T-helper 1 cell treated with Interleukin-12 subunit alpha and Interleukin-12 subunit beta and Interleukin-4 antibody, amounts not matched to agents 30 μg/mL and 1 μg/mL, for 36 hours (primary cell): ENCODE results near the gene PLEKHH1.

ENCODE experiments used
- H3K27ac Mint-ChIP-seq: one replicate; pipeline ENCODE4 v1.8.0; 2021; ENCODE audit warnings: mild to moderate bottlenecking, mixed read lengths
- H3K27me3 Mint-ChIP-seq: one replicate; pipeline ENCODE4 v1.8.0; 2021; ENCODE audit warnings: low read depth, mixed read lengths
- H3K36me3 Mint-ChIP-seq: one replicate; pipeline ENCODE4 v1.8.0; 2021; ENCODE audit warnings: low read depth, mixed read lengths
- H3K4me1 Mint-ChIP-seq: one replicate; pipeline ENCODE4 v1.8.0; 2021; ENCODE audit warnings: low read depth, mixed read lengths
- H3K4me3 Mint-ChIP-seq: one replicate; pipeline ENCODE4 v1.8.0; 2021; ENCODE audit warnings: mild to moderate bottlenecking, moderate library complexity, mixed read lengths
- H3K9me3 Mint-ChIP-seq: one replicate; pipeline ENCODE4 v1.8.0; 2021; ENCODE audit warnings: mixed read lengths

The PLEKHH1 gene

DNA sequence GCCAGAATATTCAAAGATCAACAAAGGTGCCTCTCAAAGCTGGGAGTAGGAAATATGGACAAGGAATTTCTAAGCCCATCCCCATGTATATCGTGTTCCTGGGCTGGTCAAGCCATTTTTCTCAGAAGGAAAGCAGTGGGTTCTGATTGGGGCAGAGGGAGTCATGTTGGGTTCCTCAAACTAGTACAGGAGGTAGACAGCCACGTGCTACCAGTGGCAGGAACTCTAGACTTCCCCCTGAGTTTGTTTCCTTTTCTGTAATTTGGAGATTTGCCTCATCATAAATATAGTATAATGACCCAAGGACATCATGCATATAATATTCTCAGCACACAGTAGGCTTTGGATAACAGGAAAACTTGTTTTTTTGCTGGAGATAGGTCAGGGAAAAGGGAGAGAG lies 16.4 kb upstream of the PLEKHH1 start:
- Mint-ChIP-seq H3K27me3 (peaks cover 71% of the 10 kb centered on the region), H3K9me3 (no peaks in the 10 kb centered on the region), H3K27ac (no peak overlapping the region), H3K4me1 (peaks cover 16% of the 10 kb centered on the region), H3K4me3 (peak overlapping the region; percentile 47), H3K36me3 (no peaks in the 10 kb centered on the region)

DNA sequence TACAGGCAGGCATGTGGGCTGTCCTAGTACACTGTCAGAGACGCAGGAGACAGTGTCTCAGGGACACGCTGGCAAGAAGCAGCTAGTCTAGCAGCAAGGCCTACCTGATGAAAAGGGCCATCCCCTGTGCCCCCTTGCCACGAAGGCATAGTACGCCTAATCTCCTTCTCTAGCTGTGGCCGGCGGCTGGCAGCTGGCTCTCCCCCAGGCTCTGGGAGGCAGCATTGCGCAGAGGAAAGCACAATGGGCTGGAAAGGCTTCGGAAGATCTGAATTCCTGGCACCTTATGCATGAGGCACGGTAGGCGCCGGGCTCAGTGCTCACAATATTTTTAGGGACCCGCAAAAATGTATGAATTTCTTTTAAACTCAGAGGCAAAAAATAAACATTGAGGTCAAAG lies 16.0 kb upstream of the PLEKHH1 start:
- no peak overlapping the region for H3K4me3 Mint-ChIP-seq
- H3K36me3 Mint-ChIP-seq: no peaks in the 10 kb centered on the region
- no peak overlapping the region for H3K27ac Mint-ChIP-seq
- peaks cover 16% of the 10 kb centered on the region for H3K4me1 Mint-ChIP-seq
- no peaks in the 10 kb centered on the region for H3K9me3 Mint-ChIP-seq
- H3K27me3 Mint-ChIP-seq: peaks cover 71% of the 10 kb centered on the region

DNA sequence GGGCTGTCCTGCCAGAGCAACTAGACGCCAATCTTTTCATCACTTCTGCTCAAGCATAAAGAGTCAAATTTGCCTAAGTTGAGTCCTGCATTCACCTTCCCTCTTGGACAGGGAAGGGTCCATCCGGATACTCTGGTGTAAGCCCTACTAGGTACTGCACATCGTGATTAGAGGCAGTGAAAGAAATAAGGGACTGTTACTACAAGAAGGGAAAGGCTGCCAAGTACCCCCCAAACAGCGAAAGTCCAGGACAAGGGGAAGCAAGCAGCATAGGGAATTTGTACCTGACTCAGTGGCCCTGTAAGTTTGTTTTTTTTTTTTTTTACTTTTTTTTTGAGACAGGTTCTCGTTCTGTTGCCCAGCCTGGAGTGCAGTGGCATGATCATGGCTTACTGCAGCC lies 13.7 kb upstream of the PLEKHH1 start:
- H3K4me3 Mint-ChIP-seq: no peak overlapping the region
- H3K36me3 Mint-ChIP-seq: no peaks in the 10 kb centered on the region
- peaks cover 76% of the 10 kb centered on the region for H3K27me3 Mint-ChIP-seq
- H3K4me1 Mint-ChIP-seq: peaks cover 11% of the 10 kb centered on the region
- no peaks in the 10 kb centered on the region for H3K9me3 Mint-ChIP-seq
- no peak overlapping the region for H3K27ac Mint-ChIP-seq

DNA sequence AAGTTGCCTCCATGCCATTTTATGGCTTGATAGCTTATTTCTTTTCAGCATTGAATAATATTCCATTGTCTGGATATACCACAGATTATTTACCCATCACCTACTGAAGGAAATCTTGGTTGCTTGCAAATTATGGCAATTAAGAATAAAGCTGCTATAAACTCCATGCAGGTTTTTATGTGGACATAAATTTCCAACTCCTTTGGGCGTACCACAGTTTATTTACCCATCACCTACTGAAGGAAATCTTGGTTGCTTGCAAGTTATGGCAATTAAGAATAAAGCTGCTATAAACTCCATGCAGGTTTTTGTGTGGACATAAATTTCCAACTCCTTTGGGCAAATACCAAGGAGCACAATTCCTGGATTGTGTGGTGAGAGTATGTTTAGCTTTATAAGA lies 12.6 kb upstream of the PLEKHH1 start:
- H3K36me3 Mint-ChIP-seq: no peaks in the 10 kb centered on the region
- no peak overlapping the region for H3K27ac Mint-ChIP-seq

DNA sequence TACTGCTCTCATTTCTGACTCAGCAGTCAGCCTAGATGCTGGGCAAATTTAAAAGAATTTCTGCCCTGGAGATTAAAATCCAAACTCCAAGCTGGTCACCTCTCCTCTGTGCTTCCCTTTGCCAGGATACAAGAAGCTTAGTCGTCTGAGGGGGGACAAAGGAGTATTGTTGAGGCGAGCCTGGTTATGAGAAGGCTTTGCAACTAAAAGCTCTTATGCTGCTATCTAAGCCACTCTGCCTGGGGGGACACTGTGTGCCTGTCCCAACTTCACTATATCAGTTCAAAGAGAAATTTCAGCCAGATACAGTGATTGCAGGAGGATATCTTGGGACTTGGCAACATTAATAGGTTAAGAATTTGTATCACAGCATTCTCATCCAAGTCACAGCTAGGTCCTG lies 10.8 kb upstream of the PLEKHH1 start:
- no peaks in the 10 kb centered on the region for H3K9me3 Mint-ChIP-seq
- peaks cover 2% of the 10 kb centered on the region for H3K4me1 Mint-ChIP-seq
- no peak overlapping the region for H3K27ac Mint-ChIP-seq
- H3K36me3 Mint-ChIP-seq: no peaks in the 10 kb centered on the region
- H3K4me3 Mint-ChIP-seq: no peak overlapping the region
- H3K27me3 Mint-ChIP-seq: peaks cover 80% of the 10 kb centered on the region

More for the DNA sequence above, 12.6 kb upstream of the PLEKHH1 start:
- Mint-ChIP-seq H3K9me3 (no peaks in the 10 kb centered on the region), H3K27me3 (peaks cover 83% of the 10 kb centered on the region), H3K4me3 (no peak overlapping the region), H3K4me1 (peaks cover 9% of the 10 kb centered on the region)

DNA sequence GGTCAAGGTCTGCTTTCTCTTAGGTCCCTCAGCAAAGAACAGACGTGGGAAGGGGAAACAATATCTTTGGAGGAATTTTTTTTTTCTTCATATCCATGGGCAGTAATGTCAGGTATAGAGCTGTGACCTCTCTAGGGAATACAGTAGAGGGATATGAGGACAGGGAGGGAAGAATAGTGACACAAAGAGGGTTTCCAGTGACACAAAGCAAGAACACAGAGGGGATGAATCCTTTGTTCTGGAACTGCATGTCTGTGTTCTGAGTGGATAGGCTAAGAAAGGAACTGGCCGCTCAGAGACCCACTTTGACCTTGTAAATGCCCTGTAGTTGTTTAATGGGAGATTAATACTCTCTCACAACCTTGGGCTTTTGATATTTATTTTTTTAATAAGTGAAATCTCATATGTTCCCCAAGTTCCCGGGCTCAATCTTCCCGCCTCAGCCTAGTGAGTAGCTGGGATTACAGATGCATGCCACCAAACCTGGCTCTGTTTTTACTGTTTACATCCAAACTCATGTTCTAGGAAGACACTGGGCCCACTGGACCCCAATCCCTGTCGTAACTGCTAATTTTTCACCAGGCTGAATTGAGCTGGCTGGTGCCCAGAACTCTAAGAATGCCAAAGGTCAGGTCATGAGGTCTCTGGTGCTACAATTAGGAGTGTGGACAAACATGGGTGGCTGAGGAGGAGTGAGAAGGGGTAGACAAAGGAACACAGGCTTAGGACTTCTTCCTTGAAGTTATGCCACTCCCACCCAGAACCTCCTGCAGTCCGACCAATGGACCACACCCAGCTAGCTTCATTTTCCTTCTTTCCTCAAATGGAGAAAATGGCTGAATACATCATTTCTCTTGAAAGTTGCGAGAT lies 9.1 kb upstream of the PLEKHH1 start:
- Mint-ChIP-seq H3K27me3 (peaks cover 77% of the 10 kb centered on the region), H3K4me3 (no peak overlapping the region), H3K27ac (no peak overlapping the region), H3K4me1 (peaks cover 2% of the 10 kb centered on the region), H3K9me3 (no peaks in the 10 kb centered on the region), H3K36me3 (no peaks in the 10 kb centered on the region)

DNA sequence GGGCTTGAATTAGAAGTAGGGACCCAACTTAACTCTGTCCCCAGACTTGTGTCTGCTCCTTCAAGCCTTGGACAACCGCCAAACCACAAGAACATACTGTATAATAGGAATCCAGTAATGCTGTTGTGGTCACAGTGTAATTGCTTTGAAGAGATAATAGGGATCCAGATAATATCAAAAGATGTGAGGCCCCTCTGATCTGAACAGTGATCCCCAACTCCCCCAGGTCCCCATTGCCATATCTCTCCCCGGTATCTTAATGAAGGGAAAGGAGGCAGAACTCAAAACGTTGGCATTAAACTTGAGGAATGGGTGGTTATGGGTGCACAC lies 8.5 kb upstream of the PLEKHH1 start:
- Mint-ChIP-seq H3K27ac (no peak overlapping the region), H3K4me3 (no peak overlapping the region), H3K4me1 (peaks cover 2% of the 10 kb centered on the region), H3K36me3 (no peaks in the 10 kb centered on the region), H3K9me3 (no peaks in the 10 kb centered on the region), H3K27me3 (peaks cover 78% of the 10 kb centered on the region)

DNA sequence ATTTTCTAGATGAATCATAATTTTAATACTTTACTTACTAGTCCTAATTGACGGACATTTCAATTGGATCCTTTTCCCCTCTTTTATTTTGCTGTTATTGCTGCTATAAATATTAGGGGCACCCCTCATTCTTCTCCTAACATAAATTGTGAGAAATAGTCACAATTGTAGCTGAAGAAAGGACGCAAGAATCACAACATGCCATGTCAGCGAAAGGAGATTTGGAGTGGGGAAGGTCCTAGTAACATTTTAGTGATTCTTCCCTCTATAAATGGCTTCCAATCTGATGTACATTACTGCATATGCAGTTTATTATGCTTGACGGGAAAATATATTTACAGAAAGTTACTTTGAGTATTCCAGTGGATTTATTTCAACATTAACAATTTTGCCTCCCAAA lies 7.7 kb upstream of the PLEKHH1 start:
- peaks cover 2% of the 10 kb centered on the region for H3K4me1 Mint-ChIP-seq
- no peaks in the 10 kb centered on the region for H3K36me3 Mint-ChIP-seq
- no peak overlapping the region for H3K27ac Mint-ChIP-seq
- H3K27me3 Mint-ChIP-seq: peaks cover 76% of the 10 kb centered on the region
- no peaks in the 10 kb centered on the region for H3K9me3 Mint-ChIP-seq
- H3K4me3 Mint-ChIP-seq: no peak overlapping the region

DNA sequence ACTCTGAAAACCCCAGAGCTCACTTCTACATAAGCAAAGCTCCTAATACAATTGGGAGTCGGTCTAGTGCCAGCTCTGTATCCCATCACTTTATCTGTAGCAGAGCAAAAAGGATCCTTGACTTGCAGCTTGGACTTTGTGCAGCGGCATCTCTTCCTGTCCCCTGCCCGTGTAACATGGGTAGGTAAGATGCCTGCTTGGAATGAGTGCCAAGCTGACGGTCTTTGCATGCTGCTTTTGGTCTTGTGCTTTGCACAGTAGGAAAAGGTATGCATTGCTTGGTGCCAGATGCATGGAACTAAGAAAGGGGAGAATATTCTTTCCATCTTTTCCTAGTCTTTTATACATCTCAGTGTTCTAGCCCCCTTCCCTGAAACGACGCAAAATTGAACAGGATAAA lies 6.9 kb upstream of the PLEKHH1 start:
- peaks cover 75% of the 10 kb centered on the region for H3K27me3 Mint-ChIP-seq
- H3K4me1 Mint-ChIP-seq: peaks cover 2% of the 10 kb centered on the region
- no peak overlapping the region for H3K4me3 Mint-ChIP-seq
- H3K27ac Mint-ChIP-seq: no peak overlapping the region
- no peaks in the 10 kb centered on the region for H3K9me3 Mint-ChIP-seq
- no peaks in the 10 kb centered on the region for H3K36me3 Mint-ChIP-seq

DNA sequence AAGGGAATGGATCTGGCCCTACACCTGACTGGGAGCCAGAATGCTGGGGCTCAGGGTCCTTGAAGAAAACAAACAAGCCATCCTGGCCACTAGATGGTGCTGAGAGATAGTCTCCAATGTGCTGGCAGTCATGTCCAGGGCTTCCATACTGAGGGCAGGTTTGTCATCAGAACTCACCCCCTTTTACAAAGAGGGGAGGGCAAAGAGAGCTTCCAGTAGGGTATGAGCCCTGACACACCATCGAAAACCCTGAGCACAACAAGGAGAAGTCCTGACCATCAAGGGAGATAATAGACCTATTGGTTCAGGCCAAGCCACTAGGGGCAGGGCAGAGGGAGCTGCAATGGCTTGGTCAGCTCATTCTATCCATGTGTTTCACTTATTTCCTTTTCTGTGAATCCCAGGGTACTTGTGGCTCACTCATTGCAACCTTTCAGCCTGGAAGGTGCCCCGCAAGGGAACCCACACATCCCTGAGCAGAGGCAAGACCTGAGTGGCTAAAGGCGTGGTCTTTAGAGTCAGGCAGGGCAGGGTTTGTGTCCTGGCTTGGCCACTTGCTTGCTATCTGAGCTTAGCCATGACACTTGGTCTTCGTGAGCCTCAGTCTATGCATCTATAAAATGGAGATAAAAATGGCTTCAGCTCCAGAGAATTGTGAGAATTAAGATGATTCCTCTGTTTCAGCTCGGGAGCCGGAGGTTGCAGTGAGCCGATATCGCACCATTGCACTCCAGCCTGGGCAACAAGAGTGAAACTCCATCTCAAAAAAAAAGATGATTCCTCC lies 6.2 kb upstream of the PLEKHH1 start:
- no peak overlapping the region for H3K27ac Mint-ChIP-seq

DNA sequence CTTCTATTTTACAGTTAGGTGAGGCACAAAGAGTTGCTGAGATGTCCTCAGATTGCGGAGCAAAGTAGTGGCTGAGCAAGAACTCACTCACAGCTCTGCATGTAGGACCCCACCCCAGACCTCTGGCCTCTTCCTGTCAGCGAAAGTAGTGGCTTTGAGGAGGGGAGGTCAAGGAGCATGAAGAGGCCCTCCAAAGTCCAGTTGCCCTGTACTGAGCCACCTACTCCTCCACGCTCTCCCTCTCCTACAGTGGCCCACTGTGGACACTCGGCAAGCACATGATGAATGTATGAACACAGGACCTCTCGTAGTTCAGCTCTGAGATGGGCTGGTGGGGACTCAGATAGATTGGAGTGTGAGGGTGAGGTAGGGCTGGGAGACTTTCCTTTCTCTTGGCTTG lies 5.3 kb upstream of the PLEKHH1 start:
- H3K36me3 Mint-ChIP-seq: no peaks in the 10 kb centered on the region
- H3K27ac Mint-ChIP-seq: no peak overlapping the region
- peaks cover 2% of the 10 kb centered on the region for H3K4me1 Mint-ChIP-seq
- no peak overlapping the region for H3K4me3 Mint-ChIP-seq
- H3K9me3 Mint-ChIP-seq: no peaks in the 10 kb centered on the region
- peaks cover 74% of the 10 kb centered on the region for H3K27me3 Mint-ChIP-seq

More for the DNA sequence above, 6.2 kb upstream of the PLEKHH1 start:
- peaks cover 75% of the 10 kb centered on the region for H3K27me3 Mint-ChIP-seq
- H3K4me3 Mint-ChIP-seq: no peak overlapping the region
- H3K9me3 Mint-ChIP-seq: no peaks in the 10 kb centered on the region
- H3K4me1 Mint-ChIP-seq: peaks cover 2% of the 10 kb centered on the region
- H3K36me3 Mint-ChIP-seq: no peaks in the 10 kb centered on the region

DNA sequence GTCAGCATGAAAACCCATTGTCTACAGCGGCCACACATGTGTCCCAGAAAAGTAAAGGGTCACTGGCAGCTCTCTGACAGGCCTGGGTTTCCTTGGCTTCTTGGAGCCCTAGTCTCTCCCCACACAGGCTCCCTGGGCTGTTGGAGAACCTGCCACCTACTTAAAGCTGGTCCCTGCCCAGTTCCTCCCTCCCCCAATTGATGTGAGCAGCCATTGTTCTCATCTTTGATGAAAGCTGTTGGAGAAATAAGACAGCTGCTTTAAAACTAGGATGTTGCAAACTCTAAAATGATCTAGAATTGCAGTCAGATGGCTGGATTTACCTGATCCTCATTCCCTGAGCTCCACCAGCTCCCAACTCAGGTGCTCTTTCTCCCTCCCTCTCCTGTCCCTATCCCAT lies 4.8 kb upstream of the PLEKHH1 start:
- H3K4me3 Mint-ChIP-seq: no peak overlapping the region
- peaks cover 2% of the 10 kb centered on the region for H3K4me1 Mint-ChIP-seq
- H3K9me3 Mint-ChIP-seq: no peaks in the 10 kb centered on the region
- H3K27ac Mint-ChIP-seq: no peak overlapping the region
- H3K36me3 Mint-ChIP-seq: no peaks in the 10 kb centered on the region
- peaks cover 71% of the 10 kb centered on the region for H3K27me3 Mint-ChIP-seq

DNA sequence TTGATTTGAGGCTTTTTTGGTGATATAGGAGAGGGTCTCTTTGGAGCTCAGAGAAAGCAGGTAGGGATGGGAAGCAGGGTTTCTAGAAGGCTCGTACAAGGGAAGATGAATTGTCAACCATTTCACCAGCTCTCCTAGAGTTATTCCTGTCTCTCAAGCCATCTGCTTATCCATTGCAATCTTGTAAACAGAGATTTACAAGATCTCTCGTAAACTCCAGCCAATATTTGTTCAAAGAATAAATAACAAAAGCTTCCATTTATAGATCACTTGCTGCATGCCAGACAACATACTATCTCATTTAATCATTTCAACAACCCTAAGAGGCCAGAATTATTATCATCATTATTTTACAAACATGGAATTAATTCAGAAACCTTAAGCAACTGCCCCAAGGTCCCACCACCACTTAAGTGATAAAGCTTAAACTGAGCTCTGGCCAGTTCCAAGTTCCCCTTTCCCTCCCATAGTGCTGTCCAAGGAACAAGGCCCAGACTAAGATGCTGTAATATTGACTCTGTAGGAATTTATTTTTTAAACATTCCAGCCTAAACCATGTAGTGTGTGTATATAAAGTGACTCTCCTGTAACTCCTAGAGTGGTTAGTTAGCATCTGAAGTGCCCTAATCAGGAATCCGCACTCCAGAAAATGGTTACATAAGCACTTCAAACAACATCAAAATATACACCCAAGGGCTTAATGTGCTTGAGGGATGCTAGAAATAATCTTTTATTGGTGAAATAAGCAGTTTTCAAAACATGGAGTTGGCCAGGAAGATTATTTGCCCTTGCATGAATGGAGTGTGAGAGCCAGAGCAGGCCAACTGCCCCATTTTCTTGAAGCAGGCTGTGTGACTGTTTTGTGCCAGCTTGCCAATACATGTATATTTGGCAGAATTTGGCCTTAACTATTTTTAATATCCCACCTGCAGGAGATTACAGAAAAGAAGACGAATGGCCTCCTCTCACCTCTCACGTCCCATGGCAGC lies 2.8 kb upstream of the PLEKHH1 start:
- Mint-ChIP-seq H3K27ac (no peak overlapping the region), H3K9me3 (no peaks in the 10 kb centered on the region), H3K4me1 (peaks cover 5% of the 10 kb centered on the region), H3K27me3 (peaks cover 71% of the 10 kb centered on the region), H3K36me3 (no peaks in the 10 kb centered on the region), H3K4me3 (no peak overlapping the region)

DNA sequence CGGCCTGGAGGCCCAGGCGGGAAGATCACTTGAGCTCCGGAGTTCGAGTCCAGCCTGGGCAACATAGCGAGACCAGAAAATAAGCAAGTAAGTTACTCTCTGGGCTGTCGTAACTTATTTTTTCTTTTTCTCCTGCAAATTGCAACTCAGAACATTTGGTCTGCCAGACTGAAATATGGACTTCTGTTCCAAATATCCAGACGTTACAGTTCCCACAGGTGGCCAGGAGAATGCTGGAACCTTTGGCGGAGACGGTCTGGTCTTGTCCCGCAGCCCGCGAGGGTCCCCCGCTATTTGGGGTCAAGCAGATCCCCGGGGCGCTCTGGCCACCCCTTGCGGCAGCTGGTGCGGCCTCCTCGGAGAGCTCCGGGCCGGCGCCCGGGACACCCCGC lies 488 bp upstream of the PLEKHH1 start:
- no peaks in the 10 kb centered on the region for H3K36me3 Mint-ChIP-seq

More for the DNA sequence above, 488 bp upstream of the PLEKHH1 start:
- Mint-ChIP-seq H3K4me3 (peak overlapping the region; percentile 31), H3K27me3 (peaks cover 66% of the 10 kb centered on the region), H3K4me1 (peaks cover 4% of the 10 kb centered on the region), H3K9me3 (no peaks in the 10 kb centered on the region), H3K27ac (no peak overlapping the region)
